Measurements from ENCODE around the gene KCNIP3. TPM values are rescaled to one million over a fixed set of nuclear protein-coding genes. Genes with fewer than 3 reads are reported as not detected.

KCNIP3 gene
- total and polyA plus RNA-seq, 9 of the 15 experiments (the other 6 are each of a cell fraction or from before 2014, with no cell fraction given): 0.04 TPM; not detected in 8

GRCh38 chr2:95312543-95313201 is 15.5 kb downstream of the KCNIP3 start (continued):
- TF ChIP-seq RAD51 (IDR thresholded peaks at IDR 0.05; ENCODE audit: borderline replicate concordance, low read depth) (peak; percentile 63; the same call in 1 of the 2 replicates), TFE3 (CRISPR knock-in tag; IDR thresholded peaks at IDR 0.05) (peak; percentile 85), CXXC5 (CRISPR knock-in tag; IDR thresholded peaks at IDR 0.05) (no peak), MNT (conservative IDR thresholded peaks at IDR 0.05) (no peak), POLR3A (IDR thresholded peaks at IDR 0.05; ENCODE audit: borderline replicate concordance, extremely low read depth, insufficient read depth, insufficient read length) (no peak), RHOXF2B (CRISPR knock-in tag; conservative IDR thresholded peaks at IDR 0.05) (no peak), BACH1 (tag; IDR thresholded peaks at IDR 0.05) (no peak)

Data from K562 (cell line).